Thoracic aorta (tissue), 2 donors: ENCODE results near the gene FOLR2. TPM values are rescaled to one million over a fixed set of nuclear protein-coding genes. Genes with fewer than 3 reads are reported as not detected.

Source experiments
- ATAC-seq: fragments of 150-250 bp; one replicate; pipeline ENCODE4 v1.8.0; 2017; ENCODE audit warnings: low read depth; ENCODE audit not compliant: insufficient number of reproducible peaks, low FRiP score
- DNase-seq: peaks from one replicate; pipeline ENCODE4 v3.0.0-alpha.2; 2020; ENCODE audit warnings: low spot score
- H3K27ac ChIP-seq, 2 donors: fragments of 200-600 bp; sonication (generic); 1 replicate in 1 of 2; 2 replicates in 1 of 2; pipeline ENCODE4 v1.5.1; 2016; ENCODE audit warnings: mild to moderate bottlenecking in 2 of 2, moderate library complexity in 2 of 2
- H3K27me3 ChIP-seq: fragments of 200-600 bp; sonication (generic); replicated peaks from 2 replicates; pipeline ENCODE4 v1.6.0; 2016; ENCODE audit warnings: mild to moderate bottlenecking; ENCODE audit not compliant: insufficient read depth
- H3K36me3 ChIP-seq: fragments of 200-600 bp; sonication (generic); one replicate; pipeline ENCODE4 v1.5.1; 2016
- H3K4me1 ChIP-seq, 2 donors: fragments of 200-600 bp; sonication (generic); 1 replicate in 1 of 2; 2 replicates in 1 of 2; pipeline versions ENCODE4 v1.5.1 to v1.6.0; 2016; ENCODE audit warnings: low read depth in 2 of 2, mild to moderate bottlenecking in 1 of 2; ENCODE audit not compliant: control insufficient read depth in 1 of 2
- H3K4me3 ChIP-seq: fragments of 200-600 bp; sonication (generic); 2 replicates; pipeline ENCODE4 v1.5.1; 2016; ENCODE audit warnings: mild to moderate bottlenecking
- H3K9me3 ChIP-seq: fragments of 200-600 bp; sonication (generic); 2 replicates; pipeline ENCODE4 v1.5.1; 2016
- total RNA-seq, 2 donors: library from RNA; depleted of rRNA; stranded (reverse); fragments of >200 nt; gene quantifications; one replicate each; pipeline versions ENCODE4 v1.1.0 to v1.2.3, GENCODE V29; 2016
- TF ChIP-seq, protein P1 (sequence below): fragments of 200-600 bp; sonication (generic); IDR thresholded peaks from one replicate; pipeline ENCODE4 v1.5.1; 2019; ENCODE audit warnings: antibody characterized with exemption

FOLR2 gene
- total RNA-seq, 2 donors from 2014 or later = 51.4 to 118 TPM

GRCh38 chr11:72249961-72250360, 33.4 kb downstream of the FOLR2 start:
- no peak overlapping the region for H3K27ac ChIP-seq
- H3K4me1 ChIP-seq = peaks cover 0 to under 1% of the 10 kb centered on the region in 2 donors
- H3K9me3 ChIP-seq = no peaks in the 10 kb centered on the region
- peaks cover 11% of the 10 kb centered on the region for H3K27me3 ChIP-seq
- H3K4me3 ChIP-seq = no peak overlapping the region
- ATAC-seq = no peak
- DNase-seq = no peak
- TF ChIP-seq, protein P1, sequence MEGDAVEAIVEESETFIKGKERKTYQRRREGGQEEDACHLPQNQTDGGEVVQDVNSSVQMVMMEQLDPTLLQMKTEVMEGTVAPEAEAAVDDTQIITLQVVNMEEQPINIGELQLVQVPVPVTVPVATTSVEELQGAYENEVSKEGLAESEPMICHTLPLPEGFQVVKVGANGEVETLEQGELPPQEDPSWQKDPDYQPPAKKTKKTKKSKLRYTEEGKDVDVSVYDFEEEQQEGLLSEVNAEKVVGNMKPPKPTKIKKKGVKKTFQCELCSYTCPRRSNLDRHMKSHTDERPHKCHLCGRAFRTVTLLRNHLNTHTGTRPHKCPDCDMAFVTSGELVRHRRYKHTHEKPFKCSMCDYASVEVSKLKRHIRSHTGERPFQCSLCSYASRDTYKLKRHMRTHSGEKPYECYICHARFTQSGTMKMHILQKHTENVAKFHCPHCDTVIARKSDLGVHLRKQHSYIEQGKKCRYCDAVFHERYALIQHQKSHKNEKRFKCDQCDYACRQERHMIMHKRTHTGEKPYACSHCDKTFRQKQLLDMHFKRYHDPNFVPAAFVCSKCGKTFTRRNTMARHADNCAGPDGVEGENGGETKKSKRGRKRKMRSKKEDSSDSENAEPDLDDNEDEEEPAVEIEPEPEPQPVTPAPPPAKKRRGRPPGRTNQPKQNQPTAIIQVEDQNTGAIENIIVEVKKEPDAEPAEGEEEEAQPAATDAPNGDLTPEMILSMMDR = no peak
- H3K36me3 ChIP-seq = no peaks in the 10 kb centered on the region

DNA sequence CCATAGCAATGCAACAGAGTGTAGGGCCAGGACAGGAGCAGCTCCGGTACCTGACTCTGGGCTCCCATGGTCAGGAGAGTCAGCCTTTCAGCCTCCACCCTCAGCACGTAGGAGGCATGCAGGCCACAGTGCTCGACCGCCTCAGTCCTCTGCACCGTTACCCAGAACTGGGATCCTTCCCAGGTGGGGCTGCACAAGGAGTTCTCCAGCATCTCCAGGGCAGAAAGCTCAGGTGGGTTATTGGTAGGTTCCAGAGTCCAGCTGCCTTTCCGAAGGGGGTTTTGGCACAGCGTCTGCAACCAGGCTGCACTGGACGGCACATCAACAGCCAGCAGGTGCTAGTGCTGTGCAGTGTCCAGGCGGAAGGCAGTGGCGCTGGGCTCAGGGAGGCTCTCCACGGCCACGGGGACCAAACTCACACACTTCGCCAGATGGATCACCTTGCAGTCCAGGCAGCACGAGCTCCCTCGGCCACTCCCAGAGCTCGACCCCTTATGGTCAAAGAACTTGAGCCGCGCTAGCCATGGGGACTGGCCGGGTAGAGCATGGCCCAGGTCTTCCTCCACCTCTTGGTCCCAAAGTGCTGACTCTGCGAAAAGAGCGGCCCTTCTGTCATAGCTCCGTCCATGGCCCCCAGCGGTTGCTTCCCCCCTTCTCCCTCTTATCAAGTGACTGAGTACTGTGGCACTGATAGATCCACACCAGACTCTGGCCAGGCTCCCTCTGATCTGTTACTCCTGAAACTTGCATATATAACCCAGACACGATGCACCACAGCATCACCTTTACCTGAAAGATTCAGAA, 34.3 kb downstream of the FOLR2 start:
- TF ChIP-seq, protein P1 = no peak
- Histone ChIP-seq H3K9me3 (no peaks in the 10 kb centered on the region), H3K27me3 (peaks cover 7% of the 10 kb centered on the region), H3K4me3 (no peak overlapping the region), H3K36me3 (no peaks in the 10 kb centered on the region), H3K27ac (no peak overlapping the region), H3K4me1 (no peaks in the 10 kb centered on the region)
- DNase-seq = no peak
- no peak for ATAC-seq

DNA sequence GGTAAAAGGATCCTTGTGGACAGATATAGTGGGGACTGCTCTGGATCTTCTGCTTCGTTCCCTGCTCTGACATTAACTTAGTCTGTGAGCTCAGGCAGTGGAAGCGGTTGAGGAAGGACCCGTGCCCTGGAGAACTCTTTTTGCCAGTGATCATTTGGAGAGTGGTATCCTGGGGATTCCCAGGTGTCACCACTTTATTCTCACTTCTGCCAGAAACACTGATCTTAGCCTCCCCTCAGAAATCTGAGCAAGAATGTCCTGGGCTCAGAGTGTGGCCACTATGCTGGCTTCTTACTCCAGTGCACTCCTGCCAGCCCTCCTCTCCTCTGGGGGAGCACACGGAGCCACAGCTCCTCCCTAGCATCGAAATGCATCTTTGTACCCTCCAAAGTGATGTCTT, 35.0 kb downstream of the FOLR2 start:
- no peak overlapping the region for H3K27ac ChIP-seq
- TF ChIP-seq, protein P1 = no peak
- H3K9me3 ChIP-seq = no peaks in the 10 kb centered on the region
- H3K4me1 ChIP-seq = no peaks in the 10 kb centered on the region
- ATAC-seq (no peak), DNase-seq (no peak)
- no peak overlapping the region for H3K4me3 ChIP-seq
- H3K27me3 ChIP-seq = no peaks in the 10 kb centered on the region
- no peaks in the 10 kb centered on the region for H3K36me3 ChIP-seq

DNA sequence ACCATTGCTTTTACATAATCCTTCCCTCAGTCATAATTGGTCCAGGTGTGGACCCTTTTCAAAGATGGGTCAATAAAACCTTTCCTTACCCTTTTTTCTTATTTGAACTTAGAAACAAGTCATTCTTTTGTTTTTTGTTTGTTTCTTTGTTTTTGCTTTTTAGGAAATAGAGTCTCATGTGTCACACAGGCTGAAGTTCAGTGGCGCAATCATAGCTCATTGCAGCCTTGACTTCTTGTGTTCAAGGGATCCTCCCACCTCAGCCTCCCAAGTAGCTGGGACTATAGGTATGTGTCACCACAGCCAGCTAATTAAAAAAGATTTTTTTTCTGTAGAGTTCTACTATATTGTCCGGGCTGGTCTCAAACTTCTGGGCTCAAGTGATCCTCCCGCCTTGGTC, 36.8 kb downstream of the FOLR2 start:
- no peaks in the 10 kb centered on the region for H3K27me3 ChIP-seq
- DNase-seq (no peak), ATAC-seq (no peak)
- no peaks in the 10 kb centered on the region for H3K36me3 ChIP-seq
- H3K4me3 ChIP-seq = no peak overlapping the region
- TF ChIP-seq, protein P1 = no peak
- H3K4me1 ChIP-seq = no peaks in the 10 kb centered on the region
- H3K9me3 ChIP-seq = no peaks in the 10 kb centered on the region
- no peak overlapping the region for H3K27ac ChIP-seq

DNA sequence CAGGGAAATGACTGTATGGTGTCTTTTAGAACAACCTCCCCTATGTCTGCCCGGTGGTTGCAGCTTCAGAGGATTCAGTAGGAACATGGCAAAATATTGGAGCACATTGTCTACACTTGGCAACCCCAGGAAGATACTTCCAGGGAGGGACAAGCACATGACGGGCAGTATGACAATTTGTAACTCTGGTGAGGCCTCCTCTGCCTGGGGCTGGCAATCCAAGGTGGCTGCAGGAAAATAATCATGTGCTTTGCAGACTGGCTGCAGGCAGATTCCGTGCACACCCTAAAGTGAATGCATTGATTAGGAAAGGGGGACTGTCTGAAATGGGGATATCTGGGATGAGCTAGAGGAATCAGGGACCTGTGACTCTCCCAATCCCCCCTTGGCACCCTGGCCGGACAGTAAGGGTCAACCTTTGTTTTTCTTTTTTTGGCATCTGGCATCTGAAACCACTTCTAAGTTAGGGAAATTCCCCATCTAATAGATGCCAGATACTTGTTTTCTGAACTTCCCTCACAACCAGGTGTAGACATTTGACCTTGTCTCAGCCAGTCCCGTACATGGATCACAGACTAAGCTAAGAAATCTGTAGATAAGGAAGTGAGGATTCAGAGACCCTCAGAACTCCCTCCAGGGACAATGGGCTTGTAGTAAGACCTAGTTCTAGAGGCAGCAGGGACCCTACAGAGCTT, 37.9 kb downstream of the FOLR2 start:
- H3K27ac ChIP-seq = no peak overlapping the region
- no peaks in the 10 kb centered on the region for H3K27me3 ChIP-seq
- H3K9me3 ChIP-seq = no peaks in the 10 kb centered on the region
- no peaks in the 10 kb centered on the region for H3K4me1 ChIP-seq
- no peak for DNase-seq
- H3K4me3 ChIP-seq = no peak overlapping the region
- no peak for ATAC-seq
- TF ChIP-seq, protein P1 = no peak
- no peaks in the 10 kb centered on the region for H3K36me3 ChIP-seq
